ENCODE results near the gene GSTM4. TPM values are rescaled to one million over a fixed set of nuclear protein-coding genes. Genes with fewer than 3 reads are reported as not detected.

The GSTM4 gene
- total RNA-seq: 2.0 and 3.3 TPM in 2 replicates

GRCh38 chr1:109655615-109656519, at the start of gene GSTM4:
TSS of gene GSTM4 (plus strand) at chr1:109656099. CDS start at chr1:109656390, 291 bp downstream.
- DNase-seq (ENCODE audit: extremely low read depth, low read depth, low spot score): no peak

- DNase-seq (ENCODE audit: extremely low read depth, low read depth, low spot score): no peak
These were observed 46.0 kb upstream of the GSTM4 start for GRCh38 chr1:109609881-109610280.

GRCh38 chr1:109610609-109611307, 45.1 kb upstream of the GSTM4 start:
- DNase-seq (ENCODE audit: extremely low read depth, low read depth, low spot score): no peak

GRCh38 chr1:109611308-109611990, 44.5 kb upstream of the GSTM4 start:
- no peak for DNase-seq (ENCODE audit: extremely low read depth, low read depth, low spot score)

- DNase-seq (ENCODE audit: extremely low read depth, low read depth, low spot score): no peak
These were observed 42.3 kb upstream of the GSTM4 start for GRCh38 chr1:109613361-109614147.

GRCh38 chr1:109615879-109616278, 40.0 kb upstream of the GSTM4 start:
- peak; percentile 64 for DNase-seq (ENCODE audit: extremely low read depth, low read depth, low spot score)

- DNase-seq (ENCODE audit: extremely low read depth, low read depth, low spot score): no peak
These were observed 39.5 kb upstream of the GSTM4 start for GRCh38 chr1:109616391-109616790.

GRCh38 chr1:109617291-109617801, 38.6 kb upstream of the GSTM4 start:
- DNase-seq (ENCODE audit: extremely low read depth, low read depth, low spot score): peak; percentile 84

- DNase-seq (ENCODE audit: extremely low read depth, low read depth, low spot score): no peak
These were observed 37.0 kb upstream of the GSTM4 start for GRCh38 chr1:109618661-109619575.

GRCh38 chr1:109619576-109620400, 36.1 kb upstream of the GSTM4 start, which contains the start of the genes AMPD2 and GNAT2:
TSS of gene AMPD2 (plus strand) at chr1:109619837. CDS start at chr1:109621176, 1,339 bp downstream.
TSS of gene GNAT2 (minus strand) at chr1:109619616. CDS start at chr1:109612870, 6,746 bp downstream.
- no peak for DNase-seq (ENCODE audit: extremely low read depth, low read depth, low spot score)

GRCh38 chr1:109620401-109620791, 35.5 kb upstream of the GSTM4 start:
- no peak for DNase-seq (ENCODE audit: extremely low read depth, low read depth, low spot score)

- peak; percentile 61 for DNase-seq (ENCODE audit: extremely low read depth, low read depth, low spot score)
These were observed 35.0 kb upstream of the GSTM4 start for GRCh38 chr1:109620841-109621286.

- DNase-seq (ENCODE audit: extremely low read depth, low read depth, low spot score): no peak
These were observed 34.3 kb upstream of the GSTM4 start for GRCh38 chr1:109621379-109622136.

GRCh38 chr1:109622137-109622892, 33.6 kb upstream of the GSTM4 start:
- no peak for DNase-seq (ENCODE audit: extremely low read depth, low read depth, low spot score)

- no peak for DNase-seq (ENCODE audit: extremely low read depth, low read depth, low spot score)
These were observed 33.0 kb upstream of the GSTM4 start for GRCh38 chr1:109622895-109623294.

- no peak for DNase-seq (ENCODE audit: extremely low read depth, low read depth, low spot score)
These were observed 32.2 kb upstream of the GSTM4 start for GRCh38 chr1:109623601-109624161.
